GM19468 (cell line): ENCODE results near the gene IFNK.

Experiments
- ATAC-seq: cut with Tn5 transposase; IDR thresholded peaks from one replicate; pipeline ENCODE4 v1.9.1; 2021; ENCODE audit warnings: mild to moderate bottlenecking, moderate library complexity, moderate number of reproducible peaks; ENCODE audit not compliant: unreplicated experiment; ENCODE audit errors: extremely low read depth

IFNK gene

GRCh38 chr9:27536168-27536567 is 12.1 kb downstream of the IFNK start:
- no peak for ATAC-seq

GRCh38 chr9:27537027-27537435 is 12.9 kb downstream of the IFNK start:
- no peak for ATAC-seq

- ATAC-seq = no peak
Measured at GRCh38 chr9:27537756-27538155, 13.7 kb downstream of the IFNK start.

GRCh38 chr9:27538647-27539046 is 14.6 kb downstream of the IFNK start:
- no peak for ATAC-seq

GRCh38 chr9:27539479-27540441 is 15.7 kb downstream of the IFNK start:
- no peak for ATAC-seq

GRCh38 chr9:27540502-27540901 is 16.4 kb downstream of the IFNK start:
- ATAC-seq = no peak

- no peak for ATAC-seq
Measured at GRCh38 chr9:27541740-27542139, 17.6 kb downstream of the IFNK start.

GRCh38 chr9:27542508-27542907 is 18.4 kb downstream of the IFNK start:
- ATAC-seq = no peak

- ATAC-seq = no peak
Measured at GRCh38 chr9:27545471-27545870, 21.4 kb downstream of the IFNK start.

- ATAC-seq = no peak
Measured at GRCh38 chr9:27548055-27548741, 24.1 kb downstream of the IFNK start.

GRCh38 chr9:27549196-27549755 is 25.2 kb downstream of the IFNK start:
- no peak for ATAC-seq

- ATAC-seq = no peak
Measured at GRCh38 chr9:27554712-27555111, 30.6 kb downstream of the IFNK start.

GRCh38 chr9:27556470-27556869 is 32.4 kb downstream of the IFNK start:
- ATAC-seq = no peak

GRCh38 chr9:27558307-27558706 is 34.2 kb downstream of the IFNK start:
- ATAC-seq = no peak

GRCh38 chr9:27560457-27560856 is 36.4 kb downstream of the IFNK start:
- ATAC-seq = no peak

- no peak for ATAC-seq
Measured at GRCh38 chr9:27561685-27562084, 37.6 kb downstream of the IFNK start.

- no peak for ATAC-seq
Measured at GRCh38 chr9:27563738-27564430, 39.8 kb downstream of the IFNK start.

GRCh38 chr9:27564670-27565069 is 40.6 kb downstream of the IFNK start:
- ATAC-seq = no peak

GRCh38 chr9:27565696-27566095 is 41.6 kb downstream of the IFNK start:
- ATAC-seq = no peak

- ATAC-seq = no peak
Measured at GRCh38 chr9:27566118-27566517, 42.0 kb downstream of the IFNK start.
